Nephron (organoid): ENCODE measurements around the gene MDH1B.
"Not testable (repeated sequence)": the region's sequence is repeated elsewhere in the genome, so short reads cannot be mapped to it uniquely, and the experiment has no call there.

ENCODE experiments used
- H3K27ac Mint-ChIP-seq, 3 experiments: 2 replicates each; pipeline ENCODE4 v1.8.0; 2020; ENCODE audit warnings: mixed read lengths in 3 of 3, mild to moderate bottlenecking in 2 of 3, moderate library complexity in 1 of 3
- H3K27me3 Mint-ChIP-seq: 2 replicates; pipeline ENCODE4 v1.8.0; 2021; ENCODE audit warnings: low read depth, mild to moderate bottlenecking, moderate library complexity, mixed read lengths
- H3K36me3 Mint-ChIP-seq: 2 replicates; pipeline ENCODE4 v1.8.0; 2020; ENCODE audit warnings: low read depth, mixed read lengths
- H3K4me1 Mint-ChIP-seq: 2 replicates; pipeline ENCODE4 v1.8.0; 2020; ENCODE audit warnings: mixed read lengths
- H3K4me3 Mint-ChIP-seq, 3 experiments: 2 replicates each; pipeline ENCODE4 v1.8.0; 2020; ENCODE audit warnings: mild to moderate bottlenecking in 3 of 3, mixed read lengths in 3 of 3, moderate library complexity in 2 of 3
- H3K9me3 Mint-ChIP-seq: 2 replicates; pipeline ENCODE4 v1.8.0; 2020; ENCODE audit warnings: mixed read lengths
- CTCF ChIP-seq, 3 experiments: fragments of 200-600 bp; sonication (generic); IDR thresholded peaks; one replicate each; pipeline ENCODE4 v1.5.0; 2021; ENCODE audit warnings: antibody characterized with exemption in 3 of 3; ENCODE audit not compliant: unreplicated experiment in 3 of 3

Gene MDH1B

GRCh38 chr2:206765242-206766056, at the start of gene MDH1B, which contains the start of gene FASTKD2:
Gene MDH1B, minus strand, starts transcription at chr2:206765328. Its CDS starts 57 bp downstream, at chr2:206765271.
Gene FASTKD2, plus strand, starts transcription at chr2:206765606. Its CDS starts 1,088 bp downstream, at chr2:206766694.
- H3K4me3 Mint-ChIP-seq, result peak within 1 kb of the TSS in 2 of 3 experiments; percentile 92 to 98
- no peaks in the 10 kb centered on the region for H3K27me3 Mint-ChIP-seq
- H3K36me3 Mint-ChIP-seq, result peaks cover 18% of the 10 kb centered on the region
- no peaks in the 10 kb centered on the region for H3K9me3 Mint-ChIP-seq
- peak within 1 kb of the TSS; percentile 97 to 98 (median 97) for H3K27ac Mint-ChIP-seq
- no peak for TF ChIP-seq CTCF (IDR thresholded peaks at IDR 0.05; ENCODE audit: unreplicated experiment in 3 of 3)
- H3K4me1 Mint-ChIP-seq, result peaks cover 18% of the 10 kb centered on the region

DNA sequence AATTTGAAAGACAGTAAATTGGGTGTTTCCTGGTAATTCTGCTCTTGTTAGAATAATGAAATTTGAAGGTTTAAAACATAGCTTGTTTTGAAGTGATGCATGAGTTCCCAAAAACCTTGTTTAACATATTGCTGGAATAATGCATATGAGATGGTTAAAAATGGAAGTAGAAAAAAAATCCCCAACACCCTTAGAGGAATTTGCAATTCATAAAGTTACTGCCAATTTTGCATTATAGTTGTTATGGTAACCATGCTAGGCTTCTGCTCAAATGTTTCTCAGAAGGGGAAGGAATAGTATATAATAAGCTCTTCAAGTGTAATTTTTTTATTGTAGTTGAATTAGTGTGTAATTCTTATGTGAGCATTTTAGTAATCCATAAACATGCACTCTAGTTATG, 49.4 kb upstream of the MDH1B start:
- no peak overlapping the region for H3K4me3 Mint-ChIP-seq
- no peaks in the 10 kb centered on the region for H3K9me3 Mint-ChIP-seq
- TF ChIP-seq CTCF (IDR thresholded peaks at IDR 0.05; ENCODE audit: unreplicated experiment in 3 of 3), result no peak
- peak overlapping the region in 1 of 3 experiments; percentile 67 for H3K27ac Mint-ChIP-seq
- H3K27me3 Mint-ChIP-seq, result no peaks in the 10 kb centered on the region
- peaks cover 12% of the 10 kb centered on the region for H3K4me1 Mint-ChIP-seq
- H3K36me3 Mint-ChIP-seq, result peaks cover 10% of the 10 kb centered on the region

GRCh38 chr2:206812471-206812870, 47.3 kb upstream of the MDH1B start:
- H3K36me3 Mint-ChIP-seq, H3K27ac Mint-ChIP-seq, H3K9me3 Mint-ChIP-seq, H3K4me3 Mint-ChIP-seq, H3K27me3 Mint-ChIP-seq: not testable (repeated sequence)
- peaks cover 12% of the 10 kb centered on the region for H3K4me1 Mint-ChIP-seq

GRCh38 chr2:206807624-206808023, 42.5 kb upstream of the MDH1B start:
- H3K4me1 Mint-ChIP-seq, result peaks cover 24% of the 10 kb centered on the region
- H3K4me3 Mint-ChIP-seq, H3K36me3 Mint-ChIP-seq, H3K27ac Mint-ChIP-seq, H3K9me3 Mint-ChIP-seq, H3K27me3 Mint-ChIP-seq: not testable (repeated sequence)

GRCh38 chr2:206805887-206806607, 40.9 kb upstream of the MDH1B start:
- no peak for TF ChIP-seq CTCF (IDR thresholded peaks at IDR 0.05; ENCODE audit: unreplicated experiment in 3 of 3)
- H3K4me3 Mint-ChIP-seq, result no peak overlapping the region
- H3K9me3 Mint-ChIP-seq, result no peaks in the 10 kb centered on the region
- no peaks in the 10 kb centered on the region for H3K36me3 Mint-ChIP-seq
- no peaks in the 10 kb centered on the region for H3K27me3 Mint-ChIP-seq
- peaks cover 38% of the 10 kb centered on the region for H3K4me1 Mint-ChIP-seq
- H3K27ac Mint-ChIP-seq, result peak overlapping the region; percentile 30 to 81 (median 72)

DNA sequence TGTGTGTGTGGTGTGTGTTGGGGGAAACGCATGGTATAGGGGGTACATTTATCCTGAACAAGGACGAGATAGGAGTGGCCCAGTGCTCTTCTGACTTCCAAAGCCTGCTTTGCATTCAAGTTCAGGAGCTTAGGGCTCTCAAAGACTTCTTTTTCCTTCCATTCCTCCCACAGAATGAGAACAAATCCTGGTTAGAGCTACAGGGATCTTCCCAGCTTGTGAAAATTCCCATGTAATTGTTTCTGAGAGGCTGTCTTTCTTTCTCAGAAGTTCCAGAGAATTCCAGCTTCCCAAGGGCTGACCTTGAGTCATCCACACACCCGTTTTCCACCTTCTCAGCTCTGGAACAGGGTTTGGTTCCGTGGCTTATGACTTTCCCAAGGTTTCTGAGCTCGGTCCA, 39.2 kb upstream of the MDH1B start:
- no peak for TF ChIP-seq CTCF (IDR thresholded peaks at IDR 0.05; ENCODE audit: unreplicated experiment in 3 of 3)
- Mint-ChIP-seq H3K27ac (peak overlapping the region; percentile 28 to 49 (median 48)), H3K9me3 (no peaks in the 10 kb centered on the region), H3K36me3 (no peaks in the 10 kb centered on the region), H3K4me3 (no peak overlapping the region), H3K27me3 (no peaks in the 10 kb centered on the region), H3K4me1 (peaks cover 47% of the 10 kb centered on the region)
